ENCODE results near the gene MRPL52.

GRCh38 chr14:22801716-22802115 is 28.0 kb upstream of the MRPL52 start:
- TF ChIP-seq CTCF (IDR thresholded peaks at IDR 0.05): no peak
- no peak for TF ChIP-seq POLR2A (IDR thresholded peaks at IDR 0.05)

Data from Peyer's patch (tissue), 4 donors.